Smooth muscle cell (in vitro differentiated cells): ENCODE measurements around the gene KRTAP12-3. TPM values are rescaled to one million over a fixed set of nuclear protein-coding genes. Genes with fewer than 3 reads are reported as not detected.

ENCODE experiments used
- DNase-seq: peaks from one replicate; lab custom pipeline; 2025; ENCODE audit not compliant: unreplicated experiment; lab: John Stamatoyannopoulos, UW
- H2AFZ ChIP-seq: fragments of 200-600 bp; sonication (generic); 2 replicates; pipeline ENCODE4 v1.6.0; 2016; ENCODE audit warnings: antibody characterized with exemption, low read depth, mild to moderate bottlenecking
- H3F3A ChIP-seq: fragments of 200-600 bp; sonication (generic); 2 replicates; pipeline ENCODE4 v1.6.0; 2017; ENCODE audit warnings: antibody characterized with exemption, low read depth
- H3K27ac ChIP-seq: fragments of 200-600 bp; sonication (generic); 2 replicates; pipeline ENCODE4 v1.5.1; 2016; ENCODE audit warnings: low read depth, mild to moderate bottlenecking
- H3K27me3 ChIP-seq: fragments of 200-600 bp; sonication (generic); 2 replicates; pipeline ENCODE4 v1.6.1; 2016; ENCODE audit warnings: low read depth, mild to moderate bottlenecking
- H3K36me3 ChIP-seq: fragments of 200-600 bp; sonication (generic); 2 replicates; pipeline ENCODE4 v1.5.1; 2016; ENCODE audit warnings: low read depth
- H3K4me1 ChIP-seq: fragments of 200-600 bp; sonication (generic); 2 replicates; pipeline ENCODE4 v1.5.1; 2016; ENCODE audit warnings: low read depth
- H3K4me2 ChIP-seq: fragments of 200-600 bp; sonication (generic); 2 replicates; pipeline ENCODE4 v1.6.0; 2016; ENCODE audit warnings: mild to moderate bottlenecking
- H3K4me3 ChIP-seq: fragments of 200-600 bp; sonication (generic); 2 replicates; pipeline ENCODE4 v1.5.1; 2016; ENCODE audit warnings: mild to moderate bottlenecking
- H3K79me2 ChIP-seq: fragments of 200-600 bp; sonication (generic); 2 replicates; pipeline ENCODE4 v1.6.0; 2016; ENCODE audit warnings: low read depth, mild to moderate bottlenecking
- H3K9ac ChIP-seq: fragments of 200-600 bp; sonication (generic); 2 replicates; pipeline ENCODE4 v1.6.0; 2016; ENCODE audit warnings: low read depth
- H3K9me3 ChIP-seq: fragments of 200-600 bp; sonication (generic); replicated peaks from 2 replicates; pipeline ENCODE4 v1.5.1; 2016; ENCODE audit warnings: low read depth
- H4K20me1 ChIP-seq: fragments of 200-600 bp; sonication (generic); 2 replicates; pipeline ENCODE4 v1.6.0; 2016; ENCODE audit warnings: low read depth
- WGBS: methylation state at CpG from one replicate; pipeline ENCODE4 v1.1.7; 2016; ENCODE audit warnings: low lambda C conversion rate; 5-methylcytosine and 5-hydroxymethylcytosine counted together
- polyA plus RNA-seq: library from polyadenylated mRNA; unstranded; fragments of >200 nt; fragmentation: Nextera tagmentation; extraction: Ambion mirVana; gene quantifications from 2 replicates; pipeline ENCODE4 v1.2.1, GENCODE V29; 2016
- total RNA-seq: library from RNA; depleted of rRNA; stranded (reverse); fragments of >200 nt; gene quantifications from 2 replicates; pipeline ENCODE4 v1.2.3, GENCODE V29; 2014
- TF ChIP-seq, protein P1 (sequence below): fragments of 200-600 bp; sonication (generic); IDR thresholded peaks from 2 replicates; pipeline ENCODE4 v1.5.1; 2017; ENCODE audit warnings: borderline replicate concordance, mild to moderate bottlenecking, antibody characterized with exemption; ENCODE audit not compliant: insufficient read depth, poor library complexity, severe bottlenecking

KRTAP12-3 gene
- total and polyA plus RNA-seq, 2 experiments from 2014 or later, result not detected

DNA sequence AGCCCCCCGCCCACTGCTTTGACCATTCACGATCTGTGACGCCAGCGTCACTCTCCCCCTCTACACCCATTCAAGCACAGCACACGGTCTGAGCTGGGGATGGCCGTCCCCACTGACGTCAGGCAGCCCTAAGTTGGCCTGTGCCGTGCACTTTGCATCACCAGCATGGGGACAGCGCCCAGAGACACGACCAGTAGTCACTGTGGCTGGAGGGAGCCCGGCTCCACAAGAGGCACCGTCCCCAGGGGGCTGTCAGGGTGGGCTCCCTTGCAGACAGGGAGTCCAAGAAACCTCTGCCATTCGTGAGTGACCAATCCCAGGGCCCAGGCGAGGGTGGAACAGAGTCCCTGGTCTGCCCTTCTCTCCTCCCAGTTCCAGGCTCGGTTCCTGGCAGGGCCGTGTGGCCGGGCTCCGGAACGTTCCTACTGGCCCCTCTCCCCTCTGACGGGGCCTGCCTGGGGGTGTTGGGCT is 43.5 kb upstream of the KRTAP12-3 start:
- Histone ChIP-seq H3K9me3 (peaks cover 9% of the 10 kb centered on the region), H3K79me2 (no peaks in the 10 kb centered on the region), H3K4me1 (no peaks in the 10 kb centered on the region), H3K36me3 (no peaks in the 10 kb centered on the region), H3K9ac (no peak overlapping the region), H3K27me3 (no peaks in the 10 kb centered on the region), H3K4me2 (no peak overlapping the region), H3K4me3 (no peak overlapping the region), H2AFZ (no peak overlapping the region), H4K20me1 (no peaks in the 10 kb centered on the region), H3K27ac (no peak overlapping the region), H3F3A (no peaks in the 10 kb centered on the region)
- TF ChIP-seq, protein P1, sequence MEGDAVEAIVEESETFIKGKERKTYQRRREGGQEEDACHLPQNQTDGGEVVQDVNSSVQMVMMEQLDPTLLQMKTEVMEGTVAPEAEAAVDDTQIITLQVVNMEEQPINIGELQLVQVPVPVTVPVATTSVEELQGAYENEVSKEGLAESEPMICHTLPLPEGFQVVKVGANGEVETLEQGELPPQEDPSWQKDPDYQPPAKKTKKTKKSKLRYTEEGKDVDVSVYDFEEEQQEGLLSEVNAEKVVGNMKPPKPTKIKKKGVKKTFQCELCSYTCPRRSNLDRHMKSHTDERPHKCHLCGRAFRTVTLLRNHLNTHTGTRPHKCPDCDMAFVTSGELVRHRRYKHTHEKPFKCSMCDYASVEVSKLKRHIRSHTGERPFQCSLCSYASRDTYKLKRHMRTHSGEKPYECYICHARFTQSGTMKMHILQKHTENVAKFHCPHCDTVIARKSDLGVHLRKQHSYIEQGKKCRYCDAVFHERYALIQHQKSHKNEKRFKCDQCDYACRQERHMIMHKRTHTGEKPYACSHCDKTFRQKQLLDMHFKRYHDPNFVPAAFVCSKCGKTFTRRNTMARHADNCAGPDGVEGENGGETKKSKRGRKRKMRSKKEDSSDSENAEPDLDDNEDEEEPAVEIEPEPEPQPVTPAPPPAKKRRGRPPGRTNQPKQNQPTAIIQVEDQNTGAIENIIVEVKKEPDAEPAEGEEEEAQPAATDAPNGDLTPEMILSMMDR, result no peak
- WGBS, result 88% methylated on average over 19 of the region's 20 CpGs
- DNase-seq, result no peak

DNA sequence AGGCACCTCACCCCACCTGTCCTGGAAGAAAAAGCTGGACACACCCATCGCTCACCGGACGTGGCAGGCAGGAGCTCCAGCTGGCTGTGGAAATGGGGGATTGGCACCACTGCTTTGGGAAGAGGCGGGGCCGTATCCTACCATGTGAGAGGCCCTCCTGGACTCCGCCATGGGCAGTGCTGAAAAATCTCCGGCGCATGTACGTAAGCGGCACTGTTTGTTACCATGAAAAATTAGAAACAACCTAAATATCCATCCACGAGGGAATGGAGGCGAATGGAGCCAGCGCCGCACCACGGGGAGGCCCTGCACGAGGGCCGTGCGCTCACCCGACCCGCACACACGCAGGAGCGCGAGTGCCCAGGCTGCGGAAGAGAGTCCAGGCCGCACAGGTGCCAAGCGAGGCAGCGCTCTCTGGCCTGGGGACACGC is 42.8 kb upstream of the KRTAP12-3 start:
- no peaks in the 10 kb centered on the region for H3F3A ChIP-seq
- H2AFZ ChIP-seq, result no peak overlapping the region
- H3K4me2 ChIP-seq, result no peak overlapping the region
- peaks cover 9% of the 10 kb centered on the region for H3K9me3 ChIP-seq
- no peaks in the 10 kb centered on the region for H3K27me3 ChIP-seq
- no peaks in the 10 kb centered on the region for H3K4me1 ChIP-seq
- H3K79me2 ChIP-seq, result no peaks in the 10 kb centered on the region
- no peaks in the 10 kb centered on the region for H4K20me1 ChIP-seq
- TF ChIP-seq, protein P1, result no peak
- DNase-seq, result no peak
- no peak overlapping the region for H3K27ac ChIP-seq
- no peak overlapping the region for H3K4me3 ChIP-seq
- H3K36me3 ChIP-seq, result no peaks in the 10 kb centered on the region
- no peak overlapping the region for H3K9ac ChIP-seq
- WGBS, result 94% methylated on average over 28 of the region's 28 CpGs

DNA sequence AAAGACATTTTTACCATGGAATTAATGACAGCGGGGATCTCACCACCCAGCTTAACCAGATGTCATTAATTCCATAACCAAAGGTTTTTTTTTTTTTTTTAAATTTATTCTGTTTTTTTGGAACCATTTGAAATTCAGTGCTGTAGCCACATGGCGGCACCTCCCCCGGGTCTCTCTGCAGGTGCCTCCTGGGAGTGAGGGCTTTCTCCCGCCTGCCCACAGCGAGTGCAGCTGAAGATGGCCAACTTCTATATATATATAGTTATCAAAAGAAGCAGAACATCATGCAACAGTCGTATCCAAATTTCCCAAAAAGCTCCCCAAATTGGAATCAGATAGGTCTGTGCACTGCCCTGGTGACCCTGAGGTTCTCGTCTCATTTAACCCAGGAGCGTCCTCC is 42.3 kb upstream of the KRTAP12-3 start:
- Histone ChIP-seq H3K36me3 (no peaks in the 10 kb centered on the region), H3F3A (no peaks in the 10 kb centered on the region), H2AFZ (no peak overlapping the region), H4K20me1 (no peaks in the 10 kb centered on the region), H3K4me3 (no peak overlapping the region), H3K27me3 (no peaks in the 10 kb centered on the region), H3K4me2 (no peak overlapping the region), H3K9me3 (peaks cover 4% of the 10 kb centered on the region), H3K4me1 (no peaks in the 10 kb centered on the region), H3K27ac (no peak overlapping the region), H3K79me2 (no peaks in the 10 kb centered on the region), H3K9ac (no peak overlapping the region)
- TF ChIP-seq, protein P1, result no peak
- no peak for DNase-seq
- 94% methylated on average over 8 of the region's 8 CpGs for WGBS

DNA sequence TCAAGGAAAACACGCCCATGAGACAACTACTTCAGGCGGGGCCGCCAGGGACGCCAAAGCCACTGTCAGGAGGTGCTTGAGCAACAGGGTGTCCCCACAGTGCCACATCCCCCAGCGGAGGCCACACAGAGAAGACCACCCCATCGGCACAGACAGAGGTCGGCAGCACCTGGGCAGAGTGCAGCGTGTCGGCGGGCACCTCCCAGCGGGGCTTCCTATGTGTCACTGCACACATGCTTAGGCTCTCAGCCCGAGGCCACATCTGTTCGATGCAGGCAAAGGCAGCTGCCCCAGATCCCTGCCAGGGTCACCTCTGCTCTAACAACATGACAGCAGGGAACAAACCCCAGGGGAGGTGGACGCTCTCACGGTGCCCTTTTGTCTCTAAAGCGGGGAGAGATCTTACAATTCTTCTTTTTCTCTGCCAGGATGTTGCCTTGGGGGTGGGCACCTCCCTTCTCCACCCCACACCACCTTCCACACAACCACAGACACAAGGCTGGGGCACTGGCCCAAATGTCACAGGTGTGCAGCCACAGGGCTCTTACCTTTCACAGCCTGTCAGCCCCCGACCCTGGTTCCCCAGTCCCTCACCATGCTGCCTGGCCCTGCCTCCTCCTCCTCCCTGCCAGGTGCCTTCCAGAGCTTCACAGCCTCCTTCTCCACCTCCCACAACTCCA is 41.7 kb upstream of the KRTAP12-3 start:
- TF ChIP-seq, protein P1, result no peak
- H3K4me1 ChIP-seq, result no peaks in the 10 kb centered on the region
- WGBS, result 90% methylated on average over 17 of the region's 17 CpGs
- no peaks in the 10 kb centered on the region for H3F3A ChIP-seq
- no peaks in the 10 kb centered on the region for H3K27me3 ChIP-seq
- no peak for DNase-seq
- H3K4me2 ChIP-seq, result no peak overlapping the region
- H3K9me3 ChIP-seq, result peaks cover 2% of the 10 kb centered on the region
- no peak overlapping the region for H2AFZ ChIP-seq
- no peaks in the 10 kb centered on the region for H4K20me1 ChIP-seq
- H3K79me2 ChIP-seq, result no peaks in the 10 kb centered on the region
- no peak overlapping the region for H3K9ac ChIP-seq
- no peaks in the 10 kb centered on the region for H3K36me3 ChIP-seq
- no peak overlapping the region for H3K4me3 ChIP-seq
- H3K27ac ChIP-seq, result no peak overlapping the region
